Measurements from ENCODE around the gene ZNF511.

- TF ChIP-seq JUN (CRISPR knock-in tag; IDR thresholded peaks at IDR 0.05) (no peak), ETV6 (CRISPR knock-in tag; IDR thresholded peaks at IDR 0.05) (no peak), ZBTB21 (CRISPR knock-in tag; IDR thresholded peaks at IDR 0.05; ENCODE audit: borderline replicate concordance) (no peak), FOXP1 (CRISPR knock-in tag; IDR thresholded peaks at IDR 0.05; ENCODE audit: borderline replicate concordance) (no peak), ZNF423 (CRISPR knock-in tag; IDR thresholded peaks at IDR 0.05) (no peak), FOXP4 (CRISPR knock-in tag; IDR thresholded peaks at IDR 0.05) (no peak), TCF7 (CRISPR knock-in tag; IDR thresholded peaks at IDR 0.05; ENCODE audit: low read depth) (no peak), IRF2 (CRISPR knock-in tag; IDR thresholded peaks at IDR 0.05; ENCODE audit: borderline replicate concordance, low read depth) (no peak), AFF4 (CRISPR knock-in tag; IDR thresholded peaks at IDR 0.05; ENCODE audit: borderline replicate concordance) (no peak), SP1 (CRISPR knock-in tag; conservative IDR thresholded peaks at IDR 0.05) (no peak)
- TF ChIP-seq, protein P1, sequence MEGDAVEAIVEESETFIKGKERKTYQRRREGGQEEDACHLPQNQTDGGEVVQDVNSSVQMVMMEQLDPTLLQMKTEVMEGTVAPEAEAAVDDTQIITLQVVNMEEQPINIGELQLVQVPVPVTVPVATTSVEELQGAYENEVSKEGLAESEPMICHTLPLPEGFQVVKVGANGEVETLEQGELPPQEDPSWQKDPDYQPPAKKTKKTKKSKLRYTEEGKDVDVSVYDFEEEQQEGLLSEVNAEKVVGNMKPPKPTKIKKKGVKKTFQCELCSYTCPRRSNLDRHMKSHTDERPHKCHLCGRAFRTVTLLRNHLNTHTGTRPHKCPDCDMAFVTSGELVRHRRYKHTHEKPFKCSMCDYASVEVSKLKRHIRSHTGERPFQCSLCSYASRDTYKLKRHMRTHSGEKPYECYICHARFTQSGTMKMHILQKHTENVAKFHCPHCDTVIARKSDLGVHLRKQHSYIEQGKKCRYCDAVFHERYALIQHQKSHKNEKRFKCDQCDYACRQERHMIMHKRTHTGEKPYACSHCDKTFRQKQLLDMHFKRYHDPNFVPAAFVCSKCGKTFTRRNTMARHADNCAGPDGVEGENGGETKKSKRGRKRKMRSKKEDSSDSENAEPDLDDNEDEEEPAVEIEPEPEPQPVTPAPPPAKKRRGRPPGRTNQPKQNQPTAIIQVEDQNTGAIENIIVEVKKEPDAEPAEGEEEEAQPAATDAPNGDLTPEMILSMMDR (IDR thresholded peaks at IDR 0.05): no peak
- TF ChIP-seq, protein P2, sequence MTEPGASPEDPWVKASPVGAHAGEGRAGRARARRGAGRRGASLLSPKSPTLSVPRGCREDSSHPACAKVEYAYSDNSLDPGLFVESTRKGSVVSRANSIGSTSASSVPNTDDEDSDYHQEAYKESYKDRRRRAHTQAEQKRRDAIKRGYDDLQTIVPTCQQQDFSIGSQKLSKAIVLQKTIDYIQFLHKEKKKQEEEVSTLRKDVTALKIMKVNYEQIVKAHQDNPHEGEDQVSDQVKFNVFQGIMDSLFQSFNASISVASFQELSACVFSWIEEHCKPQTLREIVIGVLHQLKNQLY (CRISPR knock-in tag; IDR thresholded peaks at IDR 0.05): no peak
- TF ChIP-seq, protein P3, sequence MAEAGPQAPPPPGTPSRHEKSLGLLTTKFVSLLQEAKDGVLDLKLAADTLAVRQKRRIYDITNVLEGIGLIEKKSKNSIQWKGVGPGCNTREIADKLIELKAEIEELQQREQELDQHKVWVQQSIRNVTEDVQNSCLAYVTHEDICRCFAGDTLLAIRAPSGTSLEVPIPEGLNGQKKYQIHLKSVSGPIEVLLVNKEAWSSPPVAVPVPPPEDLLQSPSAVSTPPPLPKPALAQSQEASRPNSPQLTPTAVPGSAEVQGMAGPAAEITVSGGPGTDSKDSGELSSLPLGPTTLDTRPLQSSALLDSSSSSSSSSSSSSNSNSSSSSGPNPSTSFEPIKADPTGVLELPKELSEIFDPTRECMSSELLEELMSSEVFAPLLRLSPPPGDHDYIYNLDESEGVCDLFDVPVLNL (CRISPR knock-in tag; IDR thresholded peaks at IDR 0.05; ENCODE audit: borderline replicate concordance, low read depth): no peak
Observed at GRCh38 chr10:133312016-133312768, 3.5 kb downstream of the ZNF511 start.
